Panc1 (cell line): ENCODE measurements around the gene TANC1. TPM values are rescaled to one million over a fixed set of nuclear protein-coding genes. Genes with fewer than 3 reads are reported as not detected.

ENCODE experiments used
- ATAC-seq: fragments of 200-7000 bp; cut with Tn5 transposase; 2 replicates; pipeline ENCODE4 v1.9.1; 2020; ENCODE audit warnings: mild to moderate bottlenecking, moderate library complexity
- BruUV-seq: library from RNA; stranded (reverse); fragments of 400-500 nt; replicated peaks from 2 replicates; lab custom pipeline; 2021; lab: Mats Ljungman, UMichigan
- CTCF ChIA-PET: fragments of 300-600 bp; sonication (Branson Sonifier 250); formaldehyde crosslinking; loops from one replicate; lab custom pipeline; 2022; ENCODE audit warnings: antibody characterized with exemption; lab: Charles Lee
- POLR2A ChIA-PET: fragments of 300-600 bp; sonication (Branson Sonifier 250); formaldehyde crosslinking; loops from one replicate; lab custom pipeline; 2022; ENCODE audit warnings: antibody characterized with exemption; lab: Charles Lee
- DNase-seq: peaks from one replicate; pipeline ENCODE4 v3.0.0-alpha.2; 2010; ENCODE audit warnings: low read depth, low spot score
- H3K27ac ChIP-seq: 2 replicates; pipeline ENCODE4 v1.5.1; 2011; ENCODE audit warnings: mild to moderate bottlenecking, low read length, inconsistent platforms
- H3K27me3 ChIP-seq: fragments of 200-500 bp; sonication (Bioruptor generic); 2 replicates; pipeline ENCODE4 v1.6.0; 2014; ENCODE audit warnings: low read length, inconsistent platforms; ENCODE audit not compliant: control insufficient read depth, insufficient read depth
- H3K36me3 ChIP-seq: fragments of 200-500 bp; sonication (Bioruptor generic); 2 replicates; pipeline ENCODE4 v1.5.1; 2014; ENCODE audit warnings: inconsistent platforms, mild to moderate bottlenecking, low read length, moderate library complexity; ENCODE audit not compliant: control insufficient read depth, insufficient read depth
- H3K4me1 ChIP-seq: 2 replicates; pipeline ENCODE4 v1.5.1; 2011; ENCODE audit warnings: inconsistent platforms, mild to moderate bottlenecking, low read length, moderate library complexity; ENCODE audit not compliant: control insufficient read depth, insufficient read depth
- H3K4me3 ChIP-seq, 2 experiments: 2 replicates each; pipeline ENCODE4 v1.5.1; 2011 to 2012; ENCODE audit warnings: low read depth in 2 of 2, low read length in 2 of 2, mild to moderate bottlenecking in 2 of 2, inconsistent platforms in 1 of 2, moderate library complexity in 1 of 2
- H3K9me3 ChIP-seq: fragments of 200-500 bp; sonication (Bioruptor generic); 2 replicates; pipeline ENCODE4 v1.5.1; 2014; ENCODE audit warnings: low read depth, mild to moderate bottlenecking, inconsistent platforms, low read length, moderate library complexity; ENCODE audit not compliant: control insufficient read depth, insufficient read depth
- CTCF ChIP-seq: fragments of 450-650 bp; IDR thresholded peaks from 2 replicates; pipeline ENCODE4 v1.5.1; 2017; ENCODE audit warnings: mild to moderate bottlenecking
- POLR2AphosphoS5 ChIP-seq: IDR thresholded peaks from 2 replicates; pipeline ENCODE4 v1.6.1; 2012; ENCODE audit warnings: mild to moderate bottlenecking, low read depth, low read length, moderate library complexity
- REST ChIP-seq, 2 experiments: IDR thresholded peaks; 2 replicates each; pipeline ENCODE4 v1.6.1; 2011 to 2012; ENCODE audit warnings: low read depth in 2 of 2, control low read depth in 1 of 2, low read length in 1 of 2, mild to moderate bottlenecking in 1 of 2, moderate library complexity in 1 of 2; ENCODE audit not compliant: insufficient read depth in 1 of 2
- SIN3A ChIP-seq: IDR thresholded peaks from 2 replicates; pipeline ENCODE4 v1.6.1; 2012; ENCODE audit warnings: low read depth, mild to moderate bottlenecking, low read length, moderate library complexity, borderline replicate concordance; ENCODE audit not compliant: insufficient read depth
- TCF7L2 ChIP-seq: IDR thresholded peaks from 2 replicates; pipeline ENCODE4 v1.6.1; 2011; ENCODE audit warnings: mild to moderate bottlenecking, low read depth, low read length, inconsistent platforms
- in situ Hi-C: cut with HindIII; loops from 2 replicates; pipeline ENCODE4 v1.10.0; 2016; ENCODE audit warnings: low sequenced_read_pairs, low pct_unique_long_range_greater_than_20kb
- intact Hi-C: fragments of 100-400 bp; cut with micrococcal nuclease; formaldehyde crosslinking; loops from one replicate; pipeline ENCODE4 v1.10.0; 2022; ENCODE audit not compliant: unreplicated experiment
- total RNA-seq: library from RNA; stranded (reverse); gene quantifications from one replicate; pipeline ENCODE4 v1.2.1, GENCODE V29; 2021; ENCODE audit not compliant: unreplicated experiment

Gene TANC1
- total RNA-seq, 1 experiment from 2014 or later = 44.3 TPM

- Histone ChIP-seq H3K4me3 (no peak overlapping the region), H3K9me3 (no peaks in the 10 kb centered on the region), H3K27ac (no peak overlapping the region), H3K36me3 (no peaks in the 10 kb centered on the region), H3K27me3 (no peaks in the 10 kb centered on the region), H3K4me1 (no peaks in the 10 kb centered on the region)
- DNase-seq (no peak), ATAC-seq (no peak)
- intact Hi-C loops = no loop called here
- ChIA-PET CTCF (no interaction called here), POLR2A (no interaction called here)
- in situ Hi-C loops = no loop called here
- no TSS peak for BruUV-seq
- no peak for TF ChIP-seq REST (IDR thresholded peaks at IDR 0.05; ENCODE audit: insufficient read depth in 1 of 2, low read depth in 2 of 2, low read length in 1 of 2)
- TF ChIP-seq SIN3A = no peak
- TF ChIP-seq TCF7L2 = no peak
- TF ChIP-seq POLR2AphosphoS5 = no peak
- no peak for TF ChIP-seq CTCF
Observed at GRCh38 chr2:159022019-159022418, 53.6 kb downstream of the TANC1 start.

- in situ Hi-C loops = no loop called here
- Histone ChIP-seq H3K9me3 (no peaks in the 10 kb centered on the region), H3K27ac (no peak overlapping the region), H3K4me3 (no peak overlapping the region), H3K4me1 (peaks cover 13% of the 10 kb centered on the region), H3K27me3 (no peaks in the 10 kb centered on the region), H3K36me3 (no peaks in the 10 kb centered on the region)
- intact Hi-C loops = no loop called here
- BruUV-seq = no TSS peak
- TF ChIP-seq SIN3A (no peak), CTCF (no peak), REST (IDR thresholded peaks at IDR 0.05; ENCODE audit: insufficient read depth in 1 of 2, low read depth in 2 of 2, low read length in 1 of 2) (no peak), TCF7L2 (no peak)
- DNase-seq (no peak), ATAC-seq (no peak)
- CTCF ChIA-PET = no interaction called here
- POLR2A ChIA-PET = no interaction called here
Observed at GRCh38 chr2:159026170-159026569, 57.7 kb downstream of the TANC1 start.
